Dendritic cell treated with granulocyte-macrophage colony-stimulating factor and Interleukin-4, amounts not matched to agents 40 ng/mL and 50 ng/mL, for 4 days (primary cell): ENCODE measurements around the gene RUNX2.

Source experiments
- H3K27ac Mint-ChIP-seq: one replicate; pipeline ENCODE4 v1.8.0; 2022; ENCODE audit warnings: mild to moderate bottlenecking, mixed read lengths
- H3K27me3 Mint-ChIP-seq: one replicate; pipeline ENCODE4 v1.8.0; 2022; ENCODE audit warnings: mild to moderate bottlenecking, mixed read lengths
- H3K36me3 Mint-ChIP-seq: one replicate; pipeline ENCODE4 v1.8.0; 2022; ENCODE audit warnings: low read depth, mixed read lengths
- H3K4me1 Mint-ChIP-seq: one replicate; pipeline ENCODE4 v1.8.0; 2022; ENCODE audit warnings: low read depth, mixed read lengths
- H3K4me3 Mint-ChIP-seq: one replicate; pipeline ENCODE4 v1.8.0; 2022; ENCODE audit warnings: mild to moderate bottlenecking, moderate library complexity, mixed read lengths
- H3K9me3 Mint-ChIP-seq: one replicate; pipeline ENCODE4 v1.8.0; 2022; ENCODE audit warnings: mixed read lengths
- intact Hi-C: fragments of 100-400 bp; cut with micrococcal nuclease; formaldehyde crosslinking; loops from one replicate; pipeline ENCODE4 v1.15.0; 2022

RUNX2 gene

DNA sequence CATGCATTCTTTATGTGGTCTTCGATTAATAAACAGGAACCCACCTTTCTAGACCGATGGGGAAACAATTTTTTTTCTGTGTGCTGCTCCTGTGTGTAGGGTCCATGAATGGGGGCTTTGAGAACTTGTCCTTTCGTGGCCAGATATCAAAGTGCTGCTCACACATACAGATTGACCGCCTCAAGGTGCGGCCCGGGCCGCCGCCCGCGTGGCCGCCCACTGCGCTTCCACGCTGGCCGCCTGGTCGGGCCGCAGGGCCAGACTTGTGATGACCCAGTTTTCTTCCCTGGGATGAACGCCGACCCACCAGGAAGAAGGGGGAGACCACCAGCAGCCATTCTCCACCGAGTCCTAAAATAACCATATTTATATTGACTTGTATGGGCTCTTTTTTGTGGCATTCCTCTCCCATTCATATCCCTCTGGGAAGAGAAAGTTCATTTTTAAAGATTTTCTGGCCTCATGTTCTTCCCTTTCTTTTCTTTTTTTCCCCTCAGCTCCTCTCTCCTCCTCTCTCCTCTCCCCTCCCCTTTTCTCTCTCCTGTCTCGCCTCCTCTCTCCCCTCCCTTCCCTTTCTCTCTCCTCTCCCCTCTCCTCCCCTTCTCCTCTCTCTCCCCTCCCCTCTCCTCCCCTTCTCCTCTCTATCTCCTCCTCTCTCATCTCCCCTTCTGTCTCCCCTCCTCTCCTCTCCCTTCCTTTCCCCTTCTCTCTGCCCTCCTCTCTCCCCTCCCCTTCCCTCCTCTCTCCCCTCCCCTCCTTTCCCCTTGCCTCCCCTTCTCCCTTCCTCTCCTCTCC, 314.4 kb downstream of the RUNX2 start:
- no peaks in the 10 kb centered on the region for H3K36me3 Mint-ChIP-seq
- intact Hi-C loops = no loop called here

DNA sequence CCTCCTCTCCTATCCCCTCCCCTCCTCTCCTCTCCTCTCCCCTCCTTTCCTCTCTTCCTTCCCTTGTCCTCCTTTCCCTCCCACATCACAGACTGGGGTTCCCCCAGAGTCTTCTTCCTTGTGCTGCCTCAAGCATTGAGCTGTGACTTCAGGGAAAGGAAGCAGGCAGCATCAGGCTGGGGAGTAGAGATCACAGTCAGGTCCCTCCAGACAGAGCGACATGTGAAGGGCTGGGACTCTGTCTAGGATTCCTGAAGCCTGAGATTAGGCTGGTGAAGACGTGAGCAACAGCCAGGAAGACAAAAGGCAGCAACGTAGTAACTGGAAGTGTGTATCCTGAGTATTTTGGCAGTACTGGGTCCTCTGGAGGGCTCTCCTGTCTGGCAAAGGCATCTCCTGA, 315.0 kb downstream of the RUNX2 start:
- H3K9me3 Mint-ChIP-seq = no peaks in the 10 kb centered on the region
- no peaks in the 10 kb centered on the region for H3K36me3 Mint-ChIP-seq
- peaks cover 3% of the 10 kb centered on the region for H3K27me3 Mint-ChIP-seq
- H3K4me1 Mint-ChIP-seq = peaks cover 13% of the 10 kb centered on the region
- intact Hi-C loops = no loop called here
- no peak overlapping the region for H3K27ac Mint-ChIP-seq
- no peak overlapping the region for H3K4me3 Mint-ChIP-seq

More for the DNA sequence above, 314.4 kb downstream of the RUNX2 start:
- peaks cover 3% of the 10 kb centered on the region for H3K27me3 Mint-ChIP-seq
- H3K4me3 Mint-ChIP-seq = no peak overlapping the region
- no peak overlapping the region for H3K27ac Mint-ChIP-seq
- no peaks in the 10 kb centered on the region for H3K9me3 Mint-ChIP-seq
- H3K4me1 Mint-ChIP-seq = peaks cover 7% of the 10 kb centered on the region

DNA sequence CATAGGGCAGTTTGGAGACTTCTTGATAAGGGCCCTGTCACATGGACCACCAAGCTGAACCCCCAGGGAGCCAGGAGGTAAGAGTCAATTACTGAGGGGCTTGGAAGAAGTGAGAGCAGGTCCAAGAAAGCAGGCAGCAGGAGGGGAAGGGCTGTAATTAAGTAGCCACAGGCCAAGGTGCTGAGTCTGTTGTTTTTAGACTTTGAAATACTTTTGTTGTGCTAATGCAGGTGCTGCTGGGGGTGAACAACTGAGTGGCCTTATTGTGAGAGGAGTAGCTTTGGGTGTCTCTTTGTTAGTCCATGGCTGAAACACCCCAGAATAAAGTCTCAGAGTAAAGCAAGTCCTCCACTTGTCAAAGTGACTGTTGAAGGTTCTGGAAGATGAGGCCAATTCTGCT, 316.6 kb downstream of the RUNX2 start:
- Mint-ChIP-seq H3K27ac (no peak overlapping the region), H3K9me3 (no peaks in the 10 kb centered on the region), H3K4me3 (no peak overlapping the region), H3K36me3 (no peaks in the 10 kb centered on the region), H3K4me1 (peaks cover 13% of the 10 kb centered on the region), H3K27me3 (peaks cover 3% of the 10 kb centered on the region)
- intact Hi-C loops = no loop called here

DNA sequence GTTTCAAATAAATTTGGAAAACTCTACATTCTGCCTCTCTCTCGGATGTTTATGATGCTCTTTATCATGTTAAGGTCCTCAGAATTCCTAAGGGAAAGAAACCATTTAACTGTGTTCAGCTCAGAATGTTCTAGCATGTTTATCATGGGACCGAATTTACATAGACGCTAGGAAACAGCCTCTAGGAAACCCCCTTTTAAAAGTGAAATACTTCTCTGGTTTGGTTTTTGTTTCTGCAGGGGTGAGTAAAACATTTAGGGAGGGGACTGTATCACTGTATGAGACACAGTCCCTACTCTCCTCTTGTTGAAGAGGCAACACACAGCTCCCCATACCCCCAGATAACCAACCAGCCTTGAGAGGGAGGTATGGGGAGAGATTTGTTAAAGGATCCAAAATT, 317.2 kb downstream of the RUNX2 start:
- H3K27ac Mint-ChIP-seq = no peak overlapping the region
- H3K4me3 Mint-ChIP-seq = no peak overlapping the region
- H3K27me3 Mint-ChIP-seq = peaks cover 3% of the 10 kb centered on the region
- intact Hi-C loops = no loop called here
- no peaks in the 10 kb centered on the region for H3K36me3 Mint-ChIP-seq
- peaks cover 13% of the 10 kb centered on the region for H3K4me1 Mint-ChIP-seq
- no peaks in the 10 kb centered on the region for H3K9me3 Mint-ChIP-seq

DNA sequence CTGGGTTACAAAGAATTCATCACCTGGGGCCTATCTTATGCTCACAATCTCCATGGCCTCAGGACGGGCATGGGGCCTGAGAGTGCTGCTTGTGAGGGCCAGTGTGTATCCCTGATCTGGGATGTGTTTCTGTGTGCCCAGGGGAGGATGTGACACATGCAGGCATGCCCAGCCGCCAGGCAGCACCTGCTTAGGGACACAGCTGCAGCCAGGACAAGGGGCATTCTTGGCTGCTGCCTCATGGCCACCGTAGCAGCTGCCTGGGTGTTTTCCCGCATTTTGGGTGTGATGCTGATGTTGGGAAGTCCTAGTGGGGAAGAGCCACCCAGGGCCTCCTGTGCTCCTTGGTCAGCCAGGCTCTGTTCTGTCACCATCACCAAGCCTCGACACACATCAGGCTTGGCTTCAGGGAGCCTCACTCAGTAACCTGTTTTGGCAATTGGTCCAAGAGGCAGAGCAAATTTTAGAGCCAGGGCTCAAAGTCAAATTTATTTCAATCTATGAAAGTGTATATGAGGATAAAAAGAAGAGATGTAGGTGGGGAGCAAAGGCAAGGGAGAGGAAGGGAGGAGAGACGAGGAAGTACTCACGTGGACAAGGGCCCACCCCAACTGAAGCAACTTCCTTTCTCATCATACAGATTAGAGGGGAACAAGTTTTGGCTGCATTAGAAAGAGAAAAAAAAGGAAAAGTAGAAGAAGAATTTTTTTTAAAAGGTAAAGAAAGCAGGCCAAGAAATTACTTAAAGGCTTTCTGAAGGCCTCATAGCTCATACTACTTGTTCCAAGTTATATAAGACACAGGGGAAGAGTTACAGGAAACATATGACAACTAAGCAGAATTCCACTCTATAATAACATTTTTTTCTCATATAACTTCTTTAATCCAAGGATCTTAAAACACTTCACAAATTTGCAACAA, 319.5 kb downstream of the RUNX2 start:
- intact Hi-C loops = no loop called here
- no peaks in the 10 kb centered on the region for H3K36me3 Mint-ChIP-seq
- H3K4me3 Mint-ChIP-seq = no peak overlapping the region
- peaks cover 13% of the 10 kb centered on the region for H3K4me1 Mint-ChIP-seq
- H3K27ac Mint-ChIP-seq = no peak overlapping the region
- no peaks in the 10 kb centered on the region for H3K9me3 Mint-ChIP-seq
- peaks cover 3% of the 10 kb centered on the region for H3K27me3 Mint-ChIP-seq

DNA sequence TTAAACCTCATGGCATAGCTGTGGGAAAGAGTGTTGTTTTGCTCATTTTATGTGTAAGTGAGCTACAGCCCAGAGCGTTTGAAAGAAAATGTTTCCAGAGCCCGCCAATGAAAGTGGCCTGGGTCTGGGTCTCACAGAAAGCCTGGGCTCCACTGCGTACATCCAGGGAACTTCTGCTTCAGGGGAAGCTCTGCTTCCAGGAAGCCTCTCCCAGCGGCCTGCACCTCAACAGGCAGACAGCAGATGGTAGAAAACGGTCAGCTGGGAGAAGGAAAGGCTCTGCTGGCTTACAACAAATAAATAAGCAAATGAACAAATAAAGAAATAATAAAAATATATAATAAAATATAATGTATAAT, 320.1 kb downstream of the RUNX2 start:
- H3K4me3 Mint-ChIP-seq = no peak overlapping the region
- H3K36me3 Mint-ChIP-seq = no peaks in the 10 kb centered on the region
- H3K4me1 Mint-ChIP-seq = peaks cover 9% of the 10 kb centered on the region
- no peaks in the 10 kb centered on the region for H3K9me3 Mint-ChIP-seq
- H3K27me3 Mint-ChIP-seq = peaks cover 2% of the 10 kb centered on the region
- H3K27ac Mint-ChIP-seq = no peak overlapping the region
- intact Hi-C loops = no loop called here

DNA sequence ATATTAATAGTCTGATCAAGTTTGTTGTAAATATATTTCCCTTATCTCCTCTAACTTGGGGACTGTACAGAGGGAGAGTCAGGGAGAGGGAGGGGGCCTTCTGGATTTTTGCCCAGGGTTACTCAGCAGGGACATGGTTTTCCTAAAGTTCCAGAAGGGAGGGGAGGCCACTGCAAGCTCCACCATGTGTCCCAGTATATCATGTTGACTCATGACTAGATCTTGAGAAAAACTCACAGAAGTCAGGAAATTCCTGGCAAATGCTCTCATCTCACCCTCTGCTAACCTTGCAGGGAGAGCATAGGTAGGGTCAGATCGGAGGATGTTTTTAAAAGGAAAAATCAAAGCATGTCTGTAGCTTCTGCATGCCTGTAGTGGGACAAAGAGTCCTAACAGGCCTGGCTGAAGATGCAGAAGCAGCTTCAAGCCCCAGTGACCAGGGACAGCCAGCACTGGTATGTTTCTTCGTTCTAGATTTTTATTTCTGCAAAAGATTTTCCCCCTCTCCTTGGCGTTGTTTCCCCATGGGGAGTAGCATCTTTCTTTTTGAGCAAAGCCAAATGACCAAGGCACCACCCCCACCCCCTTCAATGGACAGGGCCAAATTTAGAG, 322.5 kb downstream of the RUNX2 start:
- no peaks in the 10 kb centered on the region for H3K9me3 Mint-ChIP-seq
- no peak overlapping the region for H3K4me3 Mint-ChIP-seq
- peaks cover 8% of the 10 kb centered on the region for H3K4me1 Mint-ChIP-seq
- H3K27me3 Mint-ChIP-seq = peaks cover 4% of the 10 kb centered on the region
- no peaks in the 10 kb centered on the region for H3K36me3 Mint-ChIP-seq
- H3K27ac Mint-ChIP-seq = no peak overlapping the region
- intact Hi-C loops = no loop called here

DNA sequence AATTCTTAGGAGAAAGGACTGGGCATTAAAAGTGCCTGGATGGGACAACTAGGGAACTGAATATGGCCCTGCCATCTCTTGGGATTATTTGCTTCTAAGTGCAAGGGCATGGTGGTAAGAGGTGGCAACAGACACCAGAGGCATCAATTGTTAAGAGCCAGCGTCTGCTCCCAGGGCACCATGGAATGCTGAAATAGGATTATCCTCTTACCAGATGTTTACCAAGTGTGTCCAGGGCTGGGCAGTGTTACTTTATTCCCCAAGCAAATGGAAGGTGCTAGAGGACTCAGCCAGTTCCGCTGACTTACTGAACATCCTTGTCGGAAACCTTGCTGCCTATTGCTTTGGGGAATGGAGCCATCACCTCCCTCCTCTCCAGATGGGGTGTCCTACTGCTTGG, 323.2 kb downstream of the RUNX2 start:
- peaks cover 8% of the 10 kb centered on the region for H3K4me1 Mint-ChIP-seq
- intact Hi-C loops = no loop called here
- no peaks in the 10 kb centered on the region for H3K9me3 Mint-ChIP-seq
- H3K27me3 Mint-ChIP-seq = peaks cover 4% of the 10 kb centered on the region
- no peak overlapping the region for H3K4me3 Mint-ChIP-seq
- H3K27ac Mint-ChIP-seq = no peak overlapping the region
- H3K36me3 Mint-ChIP-seq = no peaks in the 10 kb centered on the region

DNA sequence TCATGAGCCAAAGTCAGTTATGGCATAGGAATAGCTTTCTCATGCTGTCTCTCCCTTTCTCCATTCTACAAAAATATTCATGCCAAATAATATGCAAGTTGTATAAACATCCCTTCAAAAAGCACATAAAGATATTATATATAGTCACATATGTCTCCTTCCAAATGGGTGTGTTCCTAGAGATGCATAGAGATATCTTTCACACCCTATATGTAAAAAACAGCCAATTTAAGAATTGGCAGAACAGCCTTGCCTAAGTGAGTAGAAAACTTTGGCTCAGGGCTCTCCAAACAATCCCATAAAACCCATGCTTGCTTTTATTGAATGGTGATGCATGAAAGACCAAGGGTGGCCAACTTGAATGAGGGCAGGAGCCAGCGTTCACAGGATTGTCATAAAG, 324.3 kb downstream of the RUNX2 start:
- Mint-ChIP-seq H3K4me1 (peaks cover 7% of the 10 kb centered on the region), H3K4me3 (no peak overlapping the region), H3K9me3 (peaks cover 7% of the 10 kb centered on the region), H3K27ac (no peak overlapping the region), H3K36me3 (no peaks in the 10 kb centered on the region), H3K27me3 (peaks cover 5% of the 10 kb centered on the region)
- intact Hi-C loops = no loop called here

DNA sequence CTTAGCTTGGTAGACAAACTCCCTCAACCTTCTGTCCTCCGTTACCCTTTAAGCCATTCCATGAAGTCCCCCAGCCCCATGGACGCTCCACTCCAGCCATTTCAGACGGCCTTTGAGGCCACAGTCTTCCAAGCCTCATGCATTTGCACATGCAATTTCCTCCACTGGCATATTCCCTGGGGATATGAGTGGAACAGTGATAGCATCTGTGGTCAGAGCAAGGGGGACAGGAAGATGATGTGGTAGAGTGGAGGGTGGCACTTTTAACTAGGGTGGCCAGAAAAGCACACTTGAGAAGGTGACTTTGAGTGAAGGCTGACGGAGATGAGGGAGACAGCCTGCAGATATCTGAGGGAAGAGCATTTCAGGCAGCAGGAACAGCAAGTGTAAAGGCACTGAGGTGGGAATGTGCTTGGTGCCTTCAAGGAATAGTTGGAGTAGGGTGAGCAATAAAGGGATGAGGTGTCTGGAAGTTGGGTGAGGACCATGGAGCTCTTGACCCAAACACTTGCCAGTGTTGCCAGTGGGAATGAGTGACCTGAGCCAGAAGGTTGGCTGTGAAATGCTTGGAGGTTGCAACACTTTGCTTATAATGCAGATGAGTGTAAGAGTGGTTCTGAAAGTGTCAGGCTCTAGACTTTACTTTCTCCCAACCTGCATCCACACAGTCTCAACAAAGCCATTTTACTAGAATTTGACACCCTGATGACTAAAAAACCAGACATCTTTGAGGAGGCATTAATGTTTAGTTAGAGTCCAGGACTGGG, 325.2 kb downstream of the RUNX2 start:
- H3K27me3 Mint-ChIP-seq = peaks cover 8% of the 10 kb centered on the region
- H3K27ac Mint-ChIP-seq = no peak overlapping the region

DNA sequence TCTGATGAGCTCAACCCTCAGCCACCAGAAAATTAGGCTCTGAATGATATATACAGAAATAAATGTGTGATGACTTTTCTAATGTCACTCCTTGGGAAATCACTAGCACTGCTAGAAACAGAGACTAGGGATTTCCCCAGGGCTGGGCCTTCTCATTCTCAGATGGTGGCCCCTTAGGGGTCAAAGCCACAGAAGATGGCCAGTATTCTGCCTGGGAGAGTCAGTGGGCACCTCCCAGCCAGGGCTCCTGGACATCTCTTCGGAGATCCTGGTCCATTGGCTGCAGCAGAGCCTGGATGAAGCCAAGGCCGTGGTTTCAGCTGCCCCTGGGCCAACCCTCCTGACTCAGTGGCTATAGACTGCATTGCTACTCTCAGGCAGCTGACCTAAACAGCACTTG, 326.5 kb downstream of the RUNX2 start:
- H3K36me3 Mint-ChIP-seq = no peaks in the 10 kb centered on the region
- peaks cover 7% of the 10 kb centered on the region for H3K9me3 Mint-ChIP-seq
- no peak overlapping the region for H3K27ac Mint-ChIP-seq
- intact Hi-C loops = no loop called here
- H3K27me3 Mint-ChIP-seq = peaks cover 8% of the 10 kb centered on the region
- no peak overlapping the region for H3K4me3 Mint-ChIP-seq
- H3K4me1 Mint-ChIP-seq = no peaks in the 10 kb centered on the region

More for the DNA sequence above, 325.2 kb downstream of the RUNX2 start:
- Mint-ChIP-seq H3K36me3 (no peaks in the 10 kb centered on the region), H3K4me3 (no peak overlapping the region), H3K9me3 (peaks cover 7% of the 10 kb centered on the region), H3K4me1 (no peaks in the 10 kb centered on the region)
- intact Hi-C loops = no loop called here

DNA sequence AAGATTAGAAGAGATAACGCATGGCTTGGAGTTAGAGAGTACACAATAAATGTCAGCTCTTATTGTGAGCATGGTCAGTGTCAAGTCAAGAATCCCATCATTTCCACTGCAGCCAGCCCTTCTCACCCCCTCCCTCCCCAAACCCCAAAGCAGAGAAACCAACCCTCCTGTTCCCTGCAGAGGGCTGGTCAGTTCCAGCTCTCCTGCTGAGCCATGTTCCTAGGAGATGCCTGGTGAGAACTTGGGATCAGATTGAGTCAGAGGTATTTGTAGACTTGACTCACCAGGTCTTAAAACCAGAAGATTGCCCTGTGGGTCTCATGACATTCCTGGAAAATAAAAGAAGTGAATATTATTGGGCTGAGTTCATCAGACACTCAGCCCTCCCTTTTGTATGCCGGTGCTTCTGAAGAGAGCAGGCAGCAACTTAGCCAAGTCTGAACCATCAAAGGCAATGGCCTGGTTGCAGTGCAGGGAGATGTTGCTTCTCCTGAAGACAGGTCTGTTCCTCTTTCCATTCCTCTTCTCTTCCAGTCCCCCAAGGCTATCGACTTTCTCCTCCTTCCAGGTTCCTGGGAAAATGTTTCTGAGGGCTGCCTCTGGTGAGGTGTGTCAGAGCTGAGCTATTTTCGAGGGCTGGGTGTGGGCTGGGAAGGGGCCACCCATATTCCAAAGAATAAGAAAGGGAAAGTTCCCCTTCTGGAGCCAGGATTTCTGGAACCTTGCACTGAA, 327.8 kb downstream of the RUNX2 start:
- no peaks in the 10 kb centered on the region for H3K4me1 Mint-ChIP-seq

DNA sequence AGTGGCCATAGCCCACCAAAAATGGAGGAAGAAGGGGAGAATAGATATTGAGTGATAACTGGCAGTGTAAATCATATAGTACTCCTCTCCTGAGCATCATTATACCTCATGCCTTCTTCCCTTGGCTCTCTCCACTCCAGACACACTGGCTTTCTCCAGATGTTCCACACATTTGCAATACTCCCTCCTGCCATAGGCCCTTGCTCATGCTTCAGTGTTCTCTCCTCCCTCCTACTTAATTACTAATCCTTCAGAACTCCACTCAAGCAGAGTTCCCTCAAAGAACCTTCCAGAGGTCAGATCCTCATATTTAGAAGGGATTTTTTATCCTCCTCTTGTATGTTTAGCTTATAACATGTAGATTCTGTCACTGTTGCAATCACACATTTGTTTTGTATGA, 329.1 kb downstream of the RUNX2 start:
- Mint-ChIP-seq H3K36me3 (no peaks in the 10 kb centered on the region), H3K27ac (no peak overlapping the region), H3K4me3 (no peak overlapping the region), H3K9me3 (peaks cover 7% of the 10 kb centered on the region), H3K4me1 (no peaks in the 10 kb centered on the region), H3K27me3 (peaks cover 19% of the 10 kb centered on the region)
- intact Hi-C loops = no loop called here

More for the DNA sequence above, 327.8 kb downstream of the RUNX2 start:
- Mint-ChIP-seq H3K4me3 (no peak overlapping the region), H3K27me3 (peaks cover 10% of the 10 kb centered on the region), H3K36me3 (no peaks in the 10 kb centered on the region), H3K9me3 (peaks cover 7% of the 10 kb centered on the region), H3K27ac (no peak overlapping the region)
- intact Hi-C loops = no loop called here
